MCF 10A (cell line): Measurements from ENCODE around the gene RAE1. TPM values are rescaled to one million over a fixed set of nuclear protein-coding genes. Genes with fewer than 3 reads are reported as not detected.

Source experiments
- BruUV-seq: library from RNA; stranded (reverse); fragments of 400-500 nt; replicated peaks from 2 replicates; lab custom pipeline; 2021; lab: Mats Ljungman, UMichigan
- CTCF ChIA-PET: fragments of 300-600 bp; sonication (Branson Sonifier 250); formaldehyde crosslinking; extraction: SDS; loops from one replicate; lab custom pipeline; 2021; ENCODE audit warnings: antibody characterized with exemption, inconsistent platforms; lab: Yijun Ruan, JAX
- POLR2A ChIA-PET: fragments of 300-600, 350-650 bp; sonication (Branson Sonifier 250); formaldehyde crosslinking; extraction: SDS; loops from one replicate; lab custom pipeline; 2020; ENCODE audit warnings: antibody characterized with exemption, inconsistent platforms; lab: Yijun Ruan, JAX
- DNase-seq: peaks from one replicate; pipeline ENCODE4 v3.0.0-alpha.2; 2018; ENCODE audit not compliant: unreplicated experiment
- H3K27ac Mint-ChIP-seq: one replicate; pipeline ENCODE4 v1.8.0; 2022; ENCODE audit warnings: mild to moderate bottlenecking, low read depth, mixed read lengths; ENCODE audit not compliant: unreplicated experiment
- H3K27me3 Mint-ChIP-seq: one replicate; pipeline ENCODE4 v1.8.0; 2022; ENCODE audit warnings: mixed read lengths; ENCODE audit not compliant: insufficient read depth, unreplicated experiment
- H3K36me3 Mint-ChIP-seq: one replicate; pipeline ENCODE4 v1.8.0; 2022; ENCODE audit warnings: mild to moderate bottlenecking, moderate library complexity, mixed read lengths; ENCODE audit not compliant: insufficient read depth, unreplicated experiment
- H3K4me1 Mint-ChIP-seq: one replicate; pipeline ENCODE4 v1.8.0; 2022; ENCODE audit warnings: mixed read lengths; ENCODE audit not compliant: insufficient read depth, unreplicated experiment
- H3K4me3 Mint-ChIP-seq: one replicate; pipeline ENCODE4 v1.8.0; 2022; ENCODE audit warnings: mild to moderate bottlenecking, moderate library complexity, mixed read lengths; ENCODE audit not compliant: unreplicated experiment
- H3K9me3 Mint-ChIP-seq: one replicate; pipeline ENCODE4 v1.8.0; 2022; ENCODE audit warnings: mixed read lengths; ENCODE audit not compliant: unreplicated experiment
- CTCF ChIP-seq: fragments of 200-600 bp; IDR thresholded peaks from one replicate; pipeline ENCODE4 v1.8.0; 2022; ENCODE audit warnings: antibody characterized with exemption, mild to moderate bottlenecking; ENCODE audit not compliant: unreplicated experiment
- intact Hi-C: fragments of 100-400 bp; cut with micrococcal nuclease; formaldehyde crosslinking; loops from 2 replicates; pipeline ENCODE4 v1.14.1; 2022
- total RNA-seq: library from RNA; stranded (reverse); gene quantifications from 2 replicates; pipeline ENCODE4 v1.2.3, GENCODE V29; 2022

Gene RAE1
- total RNA-seq, 1 experiment from 2014 or later, result 46.7 TPM

- Mint-ChIP-seq H3K4me1 (no peaks in the 10 kb centered on the region), H3K36me3 (no peaks in the 10 kb centered on the region), H3K9me3 (no peaks in the 10 kb centered on the region), H3K27ac (no peak overlapping the region), H3K27me3 (peaks cover 25% of the 10 kb centered on the region), H3K4me3 (no peak overlapping the region)
- BruUV-seq, result no TSS peak
- POLR2A ChIA-PET, result no interaction called here
- CTCF ChIA-PET, result interaction anchor here (1.3 kb wide), 1 partner anchor 14 kb away, joined by 4 read pairs; no protein-coding TSS in a partner anchor
- no peak for TF ChIP-seq CTCF
- intact Hi-C loops, result no loop called here
- no peak for DNase-seq
These were observed 70.5 kb downstream of the RAE1 start for GRCh38 chr20:57421253-57422220.

DNA sequence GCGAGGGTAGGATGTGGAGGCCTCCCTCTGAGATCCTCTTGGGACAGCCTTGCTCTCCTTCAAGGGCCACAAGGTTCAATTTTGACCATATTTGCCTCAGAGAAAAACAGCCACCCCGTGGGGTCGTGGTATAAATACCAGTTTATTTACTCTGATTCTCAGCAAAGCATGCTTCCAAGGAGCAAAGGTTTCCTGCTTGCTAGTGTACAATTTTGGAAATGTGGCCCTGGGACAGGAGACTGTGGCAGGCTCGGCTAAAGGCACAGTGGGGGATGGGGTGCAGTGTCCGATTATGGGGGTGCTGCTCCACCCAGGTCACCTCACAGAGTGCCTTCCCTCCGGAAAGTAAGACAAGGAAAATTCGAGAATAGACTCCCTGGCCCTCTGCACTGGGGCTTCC is 71.2 kb downstream of the RAE1 start:
- Mint-ChIP-seq H3K9me3 (no peaks in the 10 kb centered on the region), H3K4me3 (no peak overlapping the region), H3K27me3 (peaks cover 18% of the 10 kb centered on the region), H3K27ac (no peak overlapping the region), H3K4me1 (no peaks in the 10 kb centered on the region), H3K36me3 (no peaks in the 10 kb centered on the region)
- BruUV-seq, result no TSS peak
- intact Hi-C loops, result no loop called here
- TF ChIP-seq CTCF, result no peak
- CTCF ChIA-PET, result no interaction called here
- DNase-seq, result no peak
- POLR2A ChIA-PET, result no interaction called here

- TF ChIP-seq CTCF, result no peak
- no peak overlapping the region for H3K4me3 Mint-ChIP-seq
- H3K27me3 Mint-ChIP-seq, result peaks cover 10% of the 10 kb centered on the region
- DNase-seq, result no peak
- peaks cover 7% of the 10 kb centered on the region for H3K4me1 Mint-ChIP-seq
- H3K9me3 Mint-ChIP-seq, result no peaks in the 10 kb centered on the region
- no peak overlapping the region for H3K27ac Mint-ChIP-seq
- ChIA-PET POLR2A (no interaction called here), CTCF (interaction anchor here (0.6 to 1.1 kb wide), 3 partner anchors 89 to 802 kb away, joined by 4 read pairs; no protein-coding TSS in a partner anchor)
- intact Hi-C loops, result no loop called here
- H3K36me3 Mint-ChIP-seq, result no peaks in the 10 kb centered on the region
- no TSS peak for BruUV-seq
These were observed 74.3 kb downstream of the RAE1 start for GRCh38 chr20:57425150-57426013.

DNA sequence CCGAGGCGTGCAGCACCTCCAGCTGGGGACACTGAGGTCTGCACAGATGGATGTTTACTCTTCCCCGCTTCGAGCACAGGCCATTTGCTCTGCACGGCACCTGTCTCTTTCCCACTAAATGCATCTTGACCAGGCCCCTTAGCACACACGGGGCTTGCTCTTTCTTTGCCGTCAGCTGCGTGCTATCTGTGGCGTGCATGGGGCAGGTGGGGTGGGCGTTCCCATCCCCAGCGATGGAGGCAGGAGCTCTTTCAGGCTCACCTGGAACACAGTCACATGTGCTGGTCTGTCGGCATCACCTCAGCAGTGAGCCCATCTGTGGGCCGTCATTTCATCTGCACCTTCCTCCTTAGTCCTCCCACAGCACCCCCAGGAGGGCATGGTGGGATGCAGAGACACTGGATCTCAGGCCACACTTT is 75.2 kb downstream of the RAE1 start:
- Mint-ChIP-seq H3K4me1 (peaks cover 7% of the 10 kb centered on the region), H3K27ac (no peak overlapping the region), H3K27me3 (peaks cover 10% of the 10 kb centered on the region), H3K36me3 (no peaks in the 10 kb centered on the region), H3K4me3 (no peak overlapping the region), H3K9me3 (no peaks in the 10 kb centered on the region)
- ChIA-PET CTCF (interaction anchor here (1.0 kb wide), 1 partner anchor 88 kb away, joined by 4 read pairs; no protein-coding TSS in a partner anchor), POLR2A (no interaction called here)
- BruUV-seq, result no TSS peak
- TF ChIP-seq CTCF, result no peak
- intact Hi-C loops, result no loop called here
- no peak for DNase-seq
